AG04449 (cell line): ENCODE results near the gene MYOZ3.

ENCODE experiments used
- CTCF ChIA-PET: fragments of 350-600 bp; formaldehyde crosslinking; extraction: SDS; loops from one replicate; lab custom pipeline; 2021; ENCODE audit warnings: antibody characterized with exemption; lab: Yijun Ruan, JAX
- POLR2A ChIA-PET: fragments of 400-600, 350-600 bp; formaldehyde crosslinking; extraction: SDS; loops from one replicate; lab custom pipeline; 2020; ENCODE audit warnings: antibody characterized with exemption, inconsistent platforms; lab: Yijun Ruan, JAX
- DNase-seq: peaks from one replicate; pipeline ENCODE4 v3.0.0-alpha.2; 2010; ENCODE audit warnings: low read depth, low spot score
- H3K4me3 ChIP-seq: 2 replicates; pipeline ENCODE4 v1.5.1; 2011; ENCODE audit warnings: low read depth, mild to moderate bottlenecking, control low read depth, low read length
- CTCF ChIP-seq: IDR thresholded peaks from one replicate; pipeline ENCODE4 v1.5.1; 2011; ENCODE audit warnings: mild to moderate bottlenecking, moderate library complexity, low read length, control low read depth, inconsistent platforms; ENCODE audit not compliant: insufficient read depth; ENCODE audit errors: missing control alignments

Gene MYOZ3

DNA sequence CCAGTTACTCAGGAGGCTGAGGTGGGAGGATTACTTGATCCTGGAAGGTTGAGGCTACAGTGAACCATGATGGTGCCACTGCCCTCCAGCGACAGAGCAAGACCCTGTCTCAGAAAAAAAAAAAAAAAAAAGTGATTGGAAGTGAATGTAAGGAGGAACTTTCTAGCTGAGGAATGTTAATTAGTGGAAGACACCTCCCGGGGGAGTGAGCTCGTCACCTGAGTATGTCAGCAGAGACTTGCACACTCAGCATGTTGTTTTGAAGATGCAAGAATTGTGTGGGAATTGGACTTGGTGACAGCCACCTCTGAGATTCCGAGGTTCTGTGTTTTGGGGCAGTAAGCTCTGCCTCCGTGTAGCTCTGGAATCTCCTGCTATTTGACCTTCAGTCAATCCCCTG, 17.0 kb upstream of the MYOZ3 start:
- no peak overlapping the region for H3K4me3 ChIP-seq
- TF ChIP-seq CTCF = no peak
- ChIA-PET CTCF (interaction anchor here (1.0 to 8.4 kb wide), 5 partner anchors 9 to 185 kb away, joined by 3 to 111 read pairs (median 10); no protein-coding TSS in a partner anchor), POLR2A (interaction anchor here (1.8 kb wide), 1 partner anchor 9 kb away, joined by 5 read pairs; no protein-coding TSS in a partner anchor)
- DNase-seq = no peak

DNA sequence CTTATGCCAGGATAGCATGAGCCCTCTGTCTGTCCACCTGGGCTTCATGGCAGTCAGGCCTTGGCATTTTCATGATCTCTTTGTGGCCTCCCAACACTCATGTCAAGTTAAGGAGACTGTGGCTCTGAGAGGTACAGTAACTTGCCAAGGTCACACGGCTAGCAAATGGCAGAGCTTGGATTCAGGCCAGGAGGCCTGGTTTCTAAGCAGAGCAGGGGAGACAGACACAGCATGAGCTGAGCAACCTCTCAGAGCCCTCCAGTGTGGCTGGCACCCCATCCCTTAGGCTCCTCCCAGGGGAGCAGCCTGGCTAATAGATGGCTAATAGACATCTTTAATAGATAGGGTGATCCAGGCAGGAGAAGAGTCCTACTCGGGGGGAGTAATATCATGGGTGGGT, 16.5 kb upstream of the MYOZ3 start:
- ChIA-PET CTCF (interaction anchor here (1.0 to 8.4 kb wide), 6 partner anchors 9 to 186 kb away, joined by 3 to 111 read pairs (median 8); partner anchors contain the start of gene MYOZ3), POLR2A (interaction anchor here (0.7 to 1.8 kb wide), 2 partner anchors 9 to 15 kb away, joined by 3 to 5 read pairs; no protein-coding TSS in a partner anchor)

DNA sequence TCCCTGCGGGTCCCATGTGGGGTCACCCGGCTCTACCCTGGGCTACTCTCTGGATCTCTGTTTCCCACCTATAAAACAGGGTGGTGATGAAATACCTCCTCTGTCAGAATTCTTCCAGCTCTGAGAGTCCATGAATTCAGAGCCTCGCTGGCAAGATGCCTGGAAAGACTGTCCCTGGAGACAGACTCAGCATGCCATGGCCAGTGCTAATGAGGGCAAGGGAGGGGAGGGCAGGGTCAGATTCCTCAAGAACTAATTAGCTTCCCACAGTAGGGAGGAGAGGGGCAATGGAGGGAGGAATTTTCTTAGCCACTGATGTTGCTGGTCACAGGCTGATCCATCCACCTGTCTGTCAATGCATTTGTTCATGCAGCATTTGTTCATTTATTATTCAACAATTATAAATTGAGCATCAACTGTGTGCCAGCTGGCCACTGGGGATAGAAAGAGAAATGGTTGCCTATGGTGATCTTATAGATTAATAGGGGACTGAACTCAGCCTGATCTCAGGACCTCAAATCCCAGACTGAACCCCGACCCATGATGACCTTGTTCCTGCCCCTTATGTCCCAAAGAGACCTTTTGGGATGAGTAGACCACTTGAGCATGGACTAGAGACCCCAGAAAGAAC, 15.9 kb upstream of the MYOZ3 start:
- ChIA-PET POLR2A (interaction anchor here (0.7 to 1.8 kb wide), 2 partner anchors 8 to 14 kb away, joined by 3 to 5 read pairs; no protein-coding TSS in a partner anchor), CTCF (interaction anchor here (1.0 to 8.4 kb wide), 6 partner anchors 8 to 186 kb away, joined by 3 to 111 read pairs (median 8); partner anchors contain the start of gene MYOZ3)
- H3K4me3 ChIP-seq = no peak overlapping the region
- peak; percentile 79 for DNase-seq
- TF ChIP-seq CTCF = no peak

More for the DNA sequence above, 16.5 kb upstream of the MYOZ3 start:
- no peak for TF ChIP-seq CTCF
- H3K4me3 ChIP-seq = no peak overlapping the region
- DNase-seq = no peak

DNA sequence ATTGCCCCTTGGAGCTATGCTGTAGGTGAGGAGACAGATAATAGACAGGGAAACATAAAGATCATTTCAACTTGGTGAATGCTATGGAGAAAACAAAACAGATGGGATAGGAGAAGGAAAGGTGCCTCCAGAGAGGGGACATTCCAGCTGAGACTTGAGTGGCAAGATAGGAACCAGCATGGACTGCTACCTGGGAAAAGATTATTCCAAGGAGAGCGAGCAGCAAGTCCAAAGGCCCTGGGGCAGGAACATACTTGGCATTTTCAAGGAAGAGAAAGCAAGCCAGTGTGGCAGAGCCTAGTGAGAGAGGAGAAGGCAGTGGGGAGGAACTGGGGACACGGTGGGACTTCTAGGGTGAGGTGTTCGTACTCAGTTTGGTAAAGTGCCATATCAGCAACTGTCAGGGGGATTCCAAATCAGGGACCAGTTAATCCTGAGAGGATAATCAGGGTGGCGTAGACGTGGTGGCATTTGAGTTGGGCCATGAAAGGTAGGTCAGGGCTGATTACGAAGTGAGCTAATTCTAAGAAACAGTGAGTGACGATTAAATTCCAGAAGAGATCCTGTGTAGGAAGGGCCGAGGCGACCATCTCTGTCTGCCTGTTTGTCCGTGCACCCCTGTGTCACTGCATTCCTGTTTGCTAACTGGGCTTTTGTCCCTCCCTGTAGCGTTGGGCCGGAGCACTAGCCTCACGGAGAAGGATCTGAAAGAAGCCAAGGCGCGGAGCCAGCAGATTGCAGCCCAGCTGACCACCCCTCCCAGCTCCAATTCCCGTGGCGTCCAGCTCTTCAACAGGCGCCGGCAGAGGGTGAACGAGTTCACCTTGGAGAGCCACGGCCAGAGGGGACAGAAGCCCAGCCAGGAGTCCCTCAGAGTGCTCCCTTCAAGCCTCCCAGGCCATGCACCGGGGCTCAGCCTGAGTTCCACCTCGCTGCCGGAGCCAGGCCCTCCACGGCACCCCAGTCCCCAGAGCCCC, 13.5 kb upstream of the MYOZ3 start:
- ChIA-PET CTCF (interaction anchor here (1.1 to 18.8 kb wide), 4 partner anchors 10 to 85 kb away, joined by 3 to 366 read pairs (median 4); no protein-coding TSS in a partner anchor), POLR2A (no interaction called here)
- DNase-seq = no peak
- TF ChIP-seq CTCF = no peak
- H3K4me3 ChIP-seq = no peak overlapping the region

DNA sequence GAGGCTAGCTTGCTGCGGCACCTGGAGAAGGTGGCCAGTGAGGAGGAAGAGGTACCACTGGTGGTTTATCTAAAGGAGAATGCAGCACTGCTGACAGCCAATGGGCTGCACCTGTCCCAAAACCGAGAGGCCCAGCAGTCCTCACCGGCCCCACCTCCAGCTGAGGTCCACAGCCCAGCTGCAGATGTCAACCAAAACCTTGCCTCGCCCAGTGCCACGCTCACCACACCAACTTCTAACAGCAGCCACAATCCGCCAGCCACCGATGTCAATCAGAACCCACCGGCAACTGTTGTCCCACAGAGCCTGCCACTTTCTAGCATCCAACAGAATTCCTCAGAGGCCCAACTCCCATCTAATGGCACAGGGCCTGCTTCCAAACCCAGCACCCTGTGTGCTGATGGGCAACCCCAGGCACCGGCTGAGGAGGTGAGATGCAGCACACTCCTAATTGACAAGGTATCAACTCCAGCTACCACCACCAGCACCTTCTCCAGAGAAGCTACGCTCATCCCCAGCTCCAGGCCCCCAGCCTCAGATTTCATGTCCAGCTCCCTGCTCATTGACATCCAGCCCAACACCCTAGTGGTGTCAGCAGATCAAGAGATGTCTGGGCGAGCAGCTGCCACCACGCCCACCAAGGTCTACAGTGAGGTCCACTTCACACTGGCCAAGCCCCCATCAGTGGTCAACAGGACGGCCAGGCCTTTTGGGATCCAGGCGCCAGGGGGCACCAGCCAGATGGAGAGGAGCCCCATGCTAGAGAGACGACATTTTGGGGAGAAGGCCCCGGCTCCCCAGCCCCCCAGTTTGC, 12.6 kb upstream of the MYOZ3 start:
- ChIA-PET CTCF (interaction anchor here (1.1 to 18.8 kb wide), 3 partner anchors 9 to 86 kb away, joined by 3 to 366 read pairs (median 5); no protein-coding TSS in a partner anchor), POLR2A (no interaction called here)
- DNase-seq = no peak
- no peak for TF ChIP-seq CTCF
- H3K4me3 ChIP-seq = no peak overlapping the region
